Measurements from ENCODE around the gene SH3BP5.

DNA sequence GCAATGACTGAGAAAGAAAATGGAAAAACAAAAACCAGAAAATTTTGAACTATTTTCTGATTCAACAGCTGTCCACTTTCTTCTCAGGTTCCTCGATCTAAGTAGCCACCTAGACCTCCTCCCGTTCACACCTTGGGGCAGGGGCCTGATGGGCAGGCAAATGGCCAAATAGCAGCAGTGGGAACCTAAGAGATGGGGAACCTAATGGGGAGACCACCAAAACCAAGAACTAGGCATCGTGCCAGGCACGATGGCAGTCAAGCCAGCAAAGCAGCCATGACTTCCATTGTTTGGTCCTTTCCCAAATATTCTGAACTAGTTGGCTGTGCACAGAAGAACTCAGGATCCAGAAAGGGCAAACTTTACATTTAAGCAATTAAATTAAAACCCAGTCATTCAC is 69.3 kb downstream of the SH3BP5 start:
- TF ChIP-seq, protein P1, sequence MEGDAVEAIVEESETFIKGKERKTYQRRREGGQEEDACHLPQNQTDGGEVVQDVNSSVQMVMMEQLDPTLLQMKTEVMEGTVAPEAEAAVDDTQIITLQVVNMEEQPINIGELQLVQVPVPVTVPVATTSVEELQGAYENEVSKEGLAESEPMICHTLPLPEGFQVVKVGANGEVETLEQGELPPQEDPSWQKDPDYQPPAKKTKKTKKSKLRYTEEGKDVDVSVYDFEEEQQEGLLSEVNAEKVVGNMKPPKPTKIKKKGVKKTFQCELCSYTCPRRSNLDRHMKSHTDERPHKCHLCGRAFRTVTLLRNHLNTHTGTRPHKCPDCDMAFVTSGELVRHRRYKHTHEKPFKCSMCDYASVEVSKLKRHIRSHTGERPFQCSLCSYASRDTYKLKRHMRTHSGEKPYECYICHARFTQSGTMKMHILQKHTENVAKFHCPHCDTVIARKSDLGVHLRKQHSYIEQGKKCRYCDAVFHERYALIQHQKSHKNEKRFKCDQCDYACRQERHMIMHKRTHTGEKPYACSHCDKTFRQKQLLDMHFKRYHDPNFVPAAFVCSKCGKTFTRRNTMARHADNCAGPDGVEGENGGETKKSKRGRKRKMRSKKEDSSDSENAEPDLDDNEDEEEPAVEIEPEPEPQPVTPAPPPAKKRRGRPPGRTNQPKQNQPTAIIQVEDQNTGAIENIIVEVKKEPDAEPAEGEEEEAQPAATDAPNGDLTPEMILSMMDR (IDR thresholded peaks at IDR 0.05): no peak
- TF ChIP-seq POLR2A (IDR thresholded peaks at IDR 0.05): no peak

Measured in adrenal gland (tissue), 5 donors.